K562 (cell line): ENCODE results near the gene CCR9. TPM values are rescaled to one million over a fixed set of nuclear protein-coding genes. Genes with fewer than 3 reads are reported as not detected.

ENCODE experiments used
- ATAC-seq: fragments of 200-7000 bp; cut with Tn5 transposase; 3 replicates; pipeline ENCODE4 v1.9.1; 2020; ENCODE audit warnings: moderate library complexity
- BruUV-seq: library from RNA; stranded (reverse); fragments of 400-500 nt; replicated peaks from 2 replicates; lab custom pipeline; 2021; lab: Mats Ljungman, UMichigan
- CTCF ChIA-PET: fragments of 300-600 bp; formaldehyde crosslinking; extraction: SDS; loops from one replicate; lab custom pipeline; 2021; ENCODE audit warnings: low intra/inter-chr PET ratio; lab: Yijun Ruan, JAX
- POLR2A ChIA-PET: fragments of 300-600, 350-650 bp; sonication (Branson Sonifier 250); formaldehyde crosslinking; extraction: SDS; loops from one replicate; lab custom pipeline; 2021; ENCODE audit warnings: antibody characterized with exemption, inconsistent platforms; lab: Yijun Ruan, JAX
- DNase-seq, 4 experiments: peaks; one replicate each; pipeline versions ENCODE4 v3.0.0 to v3.0.0-alpha.2; 2011 to 2018; ENCODE audit warnings: low spot score in 3 of 4, mixed read lengths in 3 of 4; ENCODE audit errors: extremely low read depth in 1 of 4
- FAIRE-seq: peaks from 2 replicates; lab custom pipeline; 2011; peaks lifted over from hg19 to GRCh38; lab: Jason Lieb, UNC
- H2AFZ ChIP-seq: 2 replicates; pipeline ENCODE4 v1.6.0; 2011; ENCODE audit warnings: low read depth, low read length, control low read depth, inconsistent platforms
- H3K27ac ChIP-seq: fragments of 200-600 bp; 3 replicates; pipeline ENCODE4 v1.8.0; 2011; ENCODE audit warnings: low read depth, mild to moderate bottlenecking, control low read depth, inconsistent platforms, low read length, moderate library complexity, mixed read lengths; ENCODE audit errors: extremely low read depth
- H3K27me3 ChIP-seq, 2 experiments: fragments of 300-600 bp in 1 of 2; 2 replicates in 1 of 2; 3 replicates in 1 of 2; pipeline versions ENCODE4 v1.6.0 to v1.8.0; 2011; ENCODE audit warnings: inconsistent platforms in 2 of 2, low read length in 2 of 2, mild to moderate bottlenecking in 1 of 2, mixed read lengths in 1 of 2, moderate library complexity in 1 of 2; ENCODE audit not compliant: control insufficient read depth in 2 of 2, insufficient read depth in 2 of 2
- H3K36me3 ChIP-seq: fragments of 300-600 bp; 3 replicates; pipeline ENCODE4 v1.8.0; 2011; ENCODE audit warnings: mild to moderate bottlenecking, low read length, inconsistent platforms; ENCODE audit not compliant: control insufficient read depth, insufficient read depth
- H3K4me1 ChIP-seq, 2 experiments: fragments of 200-600 bp in 1 of 2; replicated peaks in 1 of 2; 2 replicates in 1 of 2; 3 replicates in 1 of 2; pipeline versions ENCODE4 v1.5.1 to v1.8.0; 2011; ENCODE audit warnings: inconsistent platforms in 2 of 2, low read length in 2 of 2, mild to moderate bottlenecking in 1 of 2, mixed read lengths in 1 of 2, moderate library complexity in 1 of 2; ENCODE audit not compliant: control insufficient read depth in 2 of 2, insufficient read depth in 2 of 2
- H3K4me2 ChIP-seq: 2 replicates; pipeline ENCODE4 v1.6.1; 2011; ENCODE audit warnings: low read length, control low read depth, inconsistent platforms, mixed read lengths; ENCODE audit not compliant: insufficient read depth
- H3K4me3 ChIP-seq: fragments of 200-600 bp; sonication (generic), shearing (Covaris generic); 2 replicates; pipeline ENCODE4 v1.5.1; 2016; ENCODE audit warnings: control low read depth, inconsistent platforms
- H3K79me2 ChIP-seq: fragments of 200-600 bp; 3 replicates; pipeline ENCODE4 v1.8.0; 2011; ENCODE audit warnings: low read length, inconsistent platforms; ENCODE audit not compliant: control insufficient read depth, insufficient read depth
- H3K9ac ChIP-seq, 2 experiments: 2 replicates each; pipeline versions ENCODE4 v1.6.0 to v1.6.1; 2011; ENCODE audit warnings: low read depth in 2 of 2, low read length in 2 of 2, control low read depth in 1 of 2, inconsistent platforms in 1 of 2, mild to moderate bottlenecking in 1 of 2, mixed read lengths in 1 of 2; ENCODE audit not compliant: insufficient read depth in 1 of 2
- H3K9me1 ChIP-seq: one replicate; pipeline ENCODE4 v1.6.0; 2011; ENCODE audit warnings: inconsistent platforms, mild to moderate bottlenecking, low read length, moderate library complexity; ENCODE audit not compliant: control insufficient read depth, insufficient read depth
- H3K9me3 ChIP-seq: replicated peaks from 2 replicates; pipeline ENCODE4 v1.5.1; 2011; ENCODE audit warnings: low read depth, low read length, inconsistent platforms; ENCODE audit not compliant: control insufficient read depth, insufficient read depth
- H4K20me1 ChIP-seq: replicated peaks from 2 replicates; pipeline ENCODE4 v1.6.1; 2011; ENCODE audit warnings: low read length, inconsistent platforms, mixed read lengths; ENCODE audit not compliant: control insufficient read depth, insufficient read depth
- ATF6 ChIP-seq: sonication (generic); formaldehyde crosslinking; IDR thresholded peaks from 2 replicates; pipeline ENCODE4 v1.4.0; 2020; ENCODE audit warnings: mild to moderate bottlenecking, missing genetic modification reagents
- FOS ChIP-seq: IDR thresholded peaks from 3 replicates; pipeline ENCODE4 v1.6.1; 2011; ENCODE audit not compliant: insufficient read length; ENCODE audit errors: extremely low read depth
- FOXA1 ChIP-seq: fragments of 450-650 bp; IDR thresholded peaks from 2 replicates; pipeline ENCODE4 v1.6.1; 2016; ENCODE audit warnings: mild to moderate bottlenecking, borderline replicate concordance
- MITF ChIP-seq: IDR thresholded peaks from 2 replicates; pipeline ENCODE4 v1.6.1; 2014; ENCODE audit warnings: antibody characterized with exemption
- NCOA1 ChIP-seq: fragments of 450-650 bp; IDR thresholded peaks from 2 replicates; pipeline ENCODE4 v1.6.1; 2016; ENCODE audit warnings: low read depth
- RERE ChIP-seq: sonication (generic); formaldehyde crosslinking; IDR thresholded peaks from 2 replicates; pipeline ENCODE4 v1.8.0; 2023; ENCODE audit warnings: missing genetic modification reagents, mild to moderate bottlenecking, borderline replicate concordance
- RNF2 ChIP-seq: sonication (generic); IDR thresholded peaks from 2 replicates; pipeline ENCODE4 v1.6.1; 2016
- SMAD3 ChIP-seq: fragments of 450-650 bp; formaldehyde crosslinking; conservative IDR thresholded peaks from 2 replicates; pipeline ENCODE4 v1.4.0; 2020; ENCODE audit warnings: mild to moderate bottlenecking
- SREBF1 ChIP-seq: fragments of 150-350 bp; IDR thresholded peaks from 2 replicates; pipeline ENCODE4 v1.6.1; 2014; ENCODE audit warnings: antibody characterized with exemption, low read depth, low read length, borderline replicate concordance
- XRCC3 ChIP-seq: fragments of 450-650 bp; IDR thresholded peaks from 2 replicates; pipeline ENCODE4 v1.6.1; 2017; ENCODE audit warnings: mild to moderate bottlenecking, moderate library complexity
- ZNF23 ChIP-seq: fragments of 250-450 bp; sonication (Bioruptor Pico); IDR thresholded peaks from 2 replicates; pipeline ENCODE4 v1.4.0; 2020; ENCODE audit warnings: mild to moderate bottlenecking
- WGBS: fragments of 100-300 bp; shearing (Covaris generic); methylation state at CpG from one replicate; pipeline ENCODE4 v1.1.6; 2016; ENCODE audit warnings: low coverage, mixed read lengths; ENCODE audit not compliant: insufficient coverage; ENCODE audit errors: missing lambda C conversion rate; 5-methylcytosine and 5-hydroxymethylcytosine counted together
- in situ Hi-C: fragments of 300-500 bp; cut with MboI; formaldehyde crosslinking; loops from 4 replicates; pipeline ENCODE4 v1.15.0; 2018; ENCODE audit warnings: inconsistent platforms, mixed read lengths
- intact Hi-C: fragments of 100-400 bp; cut with micrococcal nuclease; formaldehyde crosslinking; loops from 2 replicates; pipeline ENCODE4 v1.14.2; 2022
- polyA plus RNA-seq, 8 experiments: library from polyadenylated mRNA; depleted of rRNA in 4 of 8; stranded (reverse) in 5 of 8; unstranded in 3 of 8; fragments of >200 nt; fragmentation: Nextera tagmentation in 2 of 8; fragmentation: Illumina TruSeq in 1 of 8; extraction: Ambion mirVana in 2 of 8; extraction: Trizol in 1 of 8; gene quantifications; 2 replicates each; pipeline versions ENCODE4 v1.2.1 to v1.2.3, GENCODE V29; 2011 to 2014; ENCODE audit warnings: inconsistent platforms in 1 of 8, missing spikeins in 1 of 8
- total RNA-seq, 7 experiments: library from RNA; depleted of rRNA in 6 of 7; stranded (reverse); fragments of >200 nt in 6 of 7; fragmentation: Illumina TruSeq in 2 of 7; extraction: Trizol in 2 of 7; gene quantifications; 2 replicates each; pipeline versions ENCODE4 v1.2.1 to v1.2.3, GENCODE V29; 2011 to 2021; ENCODE audit warnings: low replicate concordance in 1 of 7

The CCR9 gene
- total and polyA plus RNA-seq, 9 of the 15 experiments (the other 6 are each of a cell fraction or from before 2014, with no cell fraction given), result not detected

GRCh38 chr3:45931496-45931895, 45.2 kb downstream of the CCR9 start:
- no peak overlapping the region for H2AFZ ChIP-seq
- peaks cover 3% of the 10 kb centered on the region for H3K9me1 ChIP-seq
- no peak overlapping the region for H3K4me3 ChIP-seq
- POLR2A ChIA-PET, result interaction anchor here (1.0 to 1.2 kb wide), 2 partner anchors 9 to 12 kb away, joined by 3 to 5 read pairs; no protein-coding TSS in a partner anchor
- H3K36me3 ChIP-seq, result peaks cover 93% of the 10 kb centered on the region
- FAIRE-seq (no peak), DNase-seq (no peak), ATAC-seq (no peak)
- H4K20me1 ChIP-seq, result no peaks in the 10 kb centered on the region
- WGBS, result 75% methylated on average over 6 of the region's 6 CpGs
- intact Hi-C loops (loop anchor here (10.0 kb wide), 1 partner anchor 897 kb away; no protein-coding TSS in a partner anchor), in situ Hi-C loops (loop anchor here (5.0 kb wide), 2 partner anchors 179 to 424 kb away; no protein-coding TSS in a partner anchor)
- CTCF ChIA-PET, result no interaction called here
- H3K4me1 ChIP-seq, result no peaks in the 10 kb centered on the region
- H3K27ac ChIP-seq, result no peak overlapping the region
- no TSS peak for BruUV-seq
- no peaks in the 10 kb centered on the region for H3K79me2 ChIP-seq
- no peaks in the 10 kb centered on the region for H3K27me3 ChIP-seq
- H3K9me3 ChIP-seq, result no peaks in the 10 kb centered on the region
- H3K4me2 ChIP-seq, result no peak overlapping the region
- no peak overlapping the region for H3K9ac ChIP-seq
- TF ChIP-seq SREBF1, result no peak
- no peak for TF ChIP-seq SMAD3 (CRISPR knock-in tag)
- TF ChIP-seq FOXA1, result no peak
- no peak for TF ChIP-seq RNF2
- TF ChIP-seq NCOA1, result no peak
- TF ChIP-seq FOS, result no peak
- no peak for TF ChIP-seq RERE (CRISPR knock-in tag)
- no peak for TF ChIP-seq ATF6 (CRISPR knock-in tag)
- TF ChIP-seq XRCC3, result no peak
- no peak for TF ChIP-seq ZNF23 (CRISPR knock-in tag)
- TF ChIP-seq MITF, result no peak
